GM21717 (cell line): ENCODE results near the gene PRTFDC1.
"Not testable (repeated sequence)": the region's sequence is repeated elsewhere in the genome, so short reads cannot be mapped to it uniquely, and the experiment has no call there.

Experiments used
- ATAC-seq: cut with Tn5 transposase; IDR thresholded peaks from one replicate; pipeline ENCODE4 v1.9.1; 2021; ENCODE audit warnings: mild to moderate bottlenecking, moderate library complexity; ENCODE audit not compliant: unreplicated experiment

Gene PRTFDC1

DNA sequence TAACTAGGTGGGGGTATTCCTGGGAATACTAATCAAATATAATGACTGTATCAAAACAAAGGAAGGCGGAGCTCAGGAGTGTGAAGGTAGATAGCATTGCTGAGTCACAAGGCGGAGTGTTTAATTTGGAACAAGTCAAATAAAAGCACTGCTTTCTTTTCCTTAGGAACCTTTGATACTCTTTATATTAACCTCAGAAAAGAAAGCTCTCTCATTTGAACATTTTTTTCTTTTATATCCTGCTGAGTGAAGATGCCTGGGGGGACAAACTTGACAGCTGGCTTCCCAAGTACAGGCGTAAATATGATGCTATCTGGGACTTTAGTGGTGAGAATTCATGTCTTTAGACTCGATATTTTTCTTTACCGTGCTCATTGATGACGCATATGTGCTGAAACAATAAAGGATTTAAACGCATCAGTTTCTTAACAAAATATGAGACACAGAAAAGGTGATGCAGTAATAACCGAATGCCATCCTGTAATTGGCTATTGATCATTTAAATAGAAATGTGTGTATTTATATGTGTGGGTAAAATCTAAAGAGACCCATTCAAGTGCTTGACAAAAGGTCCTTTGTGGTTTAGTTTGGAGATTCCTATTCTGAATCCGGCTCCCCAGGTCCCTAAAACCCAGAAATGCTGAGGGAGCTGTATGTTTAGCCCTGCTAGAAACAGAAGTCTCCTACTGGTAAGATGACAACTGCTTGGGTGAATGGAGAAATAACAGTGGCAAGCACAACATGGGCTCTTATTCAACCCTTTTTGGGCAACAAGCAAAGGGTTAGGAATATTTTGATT is 102.7 kb downstream of the PRTFDC1 start:
- ATAC-seq: no peak

DNA sequence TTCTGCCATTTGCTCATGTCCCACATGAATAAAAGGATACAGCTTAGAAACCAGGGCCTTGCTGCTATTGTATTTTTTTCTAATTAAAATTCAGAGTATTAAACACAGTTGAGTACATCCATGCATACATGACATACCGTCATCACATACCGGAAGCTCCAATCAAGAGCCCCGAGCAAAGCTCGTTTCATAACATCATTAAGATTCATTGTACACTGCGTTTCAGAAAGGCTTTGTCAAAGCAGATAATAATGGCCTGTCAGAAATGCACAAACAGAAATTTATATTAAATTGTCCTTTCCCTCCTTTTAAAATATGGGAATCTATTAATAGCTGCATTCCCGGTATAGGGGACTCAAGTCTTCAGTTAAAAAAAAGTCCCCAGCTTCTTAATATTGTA is 103.4 kb downstream of the PRTFDC1 start:
- ATAC-seq: no peak

DNA sequence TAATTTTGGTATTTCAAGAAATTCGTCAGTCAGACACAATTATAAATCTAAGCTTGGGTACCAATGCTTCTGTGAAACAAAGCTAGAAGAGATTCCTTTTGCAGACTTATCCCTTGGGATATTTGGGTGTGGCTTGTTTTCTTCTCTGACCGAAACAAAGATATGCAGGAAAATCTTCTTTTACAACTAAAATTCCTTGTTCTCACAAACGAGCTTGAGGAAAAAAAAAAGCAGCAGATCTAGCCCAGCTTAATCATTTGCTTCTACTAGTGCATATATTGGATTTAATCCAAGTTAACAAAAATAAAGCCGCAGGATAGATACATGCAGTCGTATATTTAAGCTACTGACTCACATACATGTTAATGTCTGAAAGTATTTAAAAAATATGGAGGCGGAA is 104.2 kb downstream of the PRTFDC1 start:
- ATAC-seq: no peak

DNA sequence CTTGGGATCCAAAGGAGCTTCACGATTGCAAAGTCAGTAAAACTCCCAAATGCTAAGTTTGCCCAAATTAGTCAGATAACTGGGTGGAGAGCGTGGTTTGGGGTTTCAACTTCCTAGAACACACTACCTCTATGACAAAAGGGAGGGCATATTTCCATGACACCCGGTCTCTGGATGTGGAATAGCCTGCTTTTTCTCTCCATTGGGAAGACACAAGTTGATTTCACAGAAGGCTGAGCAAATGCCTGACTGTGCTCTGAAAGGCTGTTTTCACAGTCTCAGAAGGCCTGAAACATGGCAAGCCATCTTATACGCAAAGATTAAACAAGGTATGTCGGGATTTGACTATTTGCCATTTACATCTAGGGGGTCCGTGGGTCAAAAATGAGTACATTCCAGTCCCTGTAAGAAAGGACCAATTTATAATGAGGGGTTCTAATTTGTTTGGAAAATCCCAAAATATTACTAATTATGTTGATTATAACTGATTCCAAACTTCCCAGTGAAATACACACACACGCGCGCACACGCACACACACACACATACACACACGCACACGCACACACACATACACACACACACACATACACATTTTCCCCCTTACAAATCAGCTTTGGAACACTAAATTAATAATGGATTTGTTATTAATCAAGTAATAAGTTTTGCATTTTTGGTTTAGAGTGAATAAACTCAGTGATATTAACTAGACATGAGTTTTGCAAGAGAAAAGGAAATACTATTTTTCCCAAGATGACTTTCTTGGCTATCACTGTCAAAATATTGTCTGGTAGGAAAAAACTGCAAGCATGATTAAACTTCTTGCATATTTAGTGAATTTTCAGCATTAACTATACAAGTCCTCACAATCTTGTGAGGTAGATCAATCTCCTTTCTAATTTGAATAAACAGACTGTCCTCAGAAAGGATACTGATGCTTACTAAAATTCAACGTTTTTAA is 105.0 kb downstream of the PRTFDC1 start:
- no peak for ATAC-seq

DNA sequence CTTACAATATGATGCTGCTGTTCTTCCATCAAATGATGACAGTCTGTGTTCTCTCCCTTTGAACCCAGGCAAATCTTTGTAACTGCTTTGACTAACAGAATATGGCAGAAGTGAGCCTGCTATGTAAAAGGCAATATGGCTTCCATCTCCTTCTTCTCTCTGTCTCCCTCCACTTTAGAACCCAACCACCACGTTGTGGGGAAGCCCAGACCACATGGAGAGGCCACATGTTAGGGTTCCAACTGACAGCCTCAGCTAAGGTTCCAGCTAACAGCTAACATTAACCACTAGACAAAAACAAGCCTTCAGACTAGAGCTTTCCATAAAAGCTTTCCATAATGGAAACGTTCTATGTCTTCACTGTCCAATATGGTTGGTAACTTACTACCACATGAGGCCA is 107.7 kb downstream of the PRTFDC1 start:
- ATAC-seq: no peak

DNA sequence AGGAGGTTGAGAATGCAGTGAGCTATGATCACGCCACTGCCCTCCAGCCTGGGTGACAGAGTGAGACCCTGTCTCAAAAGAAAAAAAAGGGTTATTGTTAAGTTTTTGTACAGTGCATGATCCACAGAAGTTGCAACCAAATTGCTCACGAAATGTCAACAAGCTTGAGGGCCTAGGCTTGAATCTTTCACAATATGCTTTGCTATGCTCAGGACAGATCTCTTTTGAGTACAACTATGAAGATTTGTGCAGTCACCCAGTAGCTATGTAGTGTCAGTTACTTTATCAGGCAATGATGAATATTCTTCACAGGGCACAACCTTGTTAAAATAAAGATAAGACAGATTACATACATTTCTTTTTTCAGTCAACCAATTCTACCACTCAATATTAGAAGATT is 109.2 kb downstream of the PRTFDC1 start:
- ATAC-seq: no peak

DNA sequence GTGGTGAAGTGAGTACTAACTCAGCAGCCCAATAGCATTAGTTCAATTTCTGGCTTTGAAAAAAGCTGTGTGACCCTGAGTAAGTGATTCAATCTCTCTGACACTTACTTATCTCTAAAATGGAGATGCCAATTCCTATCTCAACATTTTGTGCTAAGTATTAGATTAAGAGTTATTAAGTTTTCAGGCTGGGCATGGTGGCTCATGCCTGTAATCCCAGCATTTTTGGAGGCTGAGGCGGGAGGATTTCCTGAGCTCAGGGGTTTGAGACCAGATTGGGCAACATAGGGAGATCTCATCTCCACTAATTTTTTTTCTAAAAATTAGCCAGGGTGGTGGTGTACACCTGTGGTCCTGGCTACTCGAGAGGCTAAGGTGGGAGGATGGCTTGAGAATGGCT is 109.5 kb downstream of the PRTFDC1 start:
- no peak for ATAC-seq

DNA sequence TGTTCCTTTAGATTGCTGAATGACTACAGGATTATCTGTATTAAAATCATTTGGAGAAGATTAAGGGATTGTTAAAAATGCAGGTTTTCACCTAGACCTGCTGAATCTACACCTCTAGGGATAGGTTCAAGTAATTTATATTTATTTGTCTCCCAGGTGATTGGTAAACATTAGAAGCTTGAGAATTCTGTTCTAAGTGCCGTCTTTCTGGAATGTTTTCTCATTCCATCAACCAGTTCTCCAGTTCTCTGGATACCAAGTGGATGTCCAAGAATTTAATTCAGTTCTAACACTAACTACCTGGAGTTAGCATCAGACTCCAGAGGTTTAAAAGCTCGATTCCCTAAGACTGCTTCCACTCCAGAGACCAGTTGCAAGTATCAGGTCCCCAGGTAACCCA is 110.9 kb downstream of the PRTFDC1 start:
- no peak for ATAC-seq

DNA sequence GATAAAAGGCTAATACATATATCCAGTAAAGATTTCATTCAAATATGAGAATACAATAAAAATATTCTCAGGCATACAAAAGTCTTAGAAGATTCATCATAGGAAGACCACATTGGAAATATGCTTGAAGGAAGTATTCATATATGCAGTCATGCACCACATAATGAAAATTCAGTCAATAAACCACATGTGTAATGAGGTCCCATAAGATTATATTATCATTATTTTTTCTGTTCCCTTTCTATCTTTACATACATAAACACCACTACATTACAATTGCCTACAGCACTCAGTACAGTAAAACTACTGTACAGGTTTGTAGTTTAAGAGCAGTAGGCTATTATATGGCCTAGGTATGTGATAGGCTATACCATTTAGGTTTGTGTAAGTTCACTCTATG is 111.6 kb downstream of the PRTFDC1 start:
- ATAC-seq: no peak

DNA sequence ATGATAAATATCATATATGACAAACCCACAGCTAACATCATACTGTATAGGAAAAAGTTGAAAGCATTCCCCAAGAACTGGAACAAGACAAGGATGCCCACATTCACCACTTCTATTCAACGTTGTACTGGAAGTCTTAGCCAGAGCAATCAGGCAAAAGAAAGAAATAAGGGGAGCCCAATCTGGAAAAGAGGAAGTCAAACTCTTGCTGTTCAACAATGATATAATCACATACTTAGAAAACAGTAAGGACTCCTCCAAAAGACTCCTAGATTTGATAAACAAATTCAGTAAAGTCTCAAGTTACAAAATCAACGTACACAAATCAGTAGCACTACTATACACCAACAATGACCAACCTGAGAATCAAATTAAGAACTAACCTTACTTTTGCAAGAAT is 114.6 kb downstream of the PRTFDC1 start:
- ATAC-seq: not testable (repeated sequence)

DNA sequence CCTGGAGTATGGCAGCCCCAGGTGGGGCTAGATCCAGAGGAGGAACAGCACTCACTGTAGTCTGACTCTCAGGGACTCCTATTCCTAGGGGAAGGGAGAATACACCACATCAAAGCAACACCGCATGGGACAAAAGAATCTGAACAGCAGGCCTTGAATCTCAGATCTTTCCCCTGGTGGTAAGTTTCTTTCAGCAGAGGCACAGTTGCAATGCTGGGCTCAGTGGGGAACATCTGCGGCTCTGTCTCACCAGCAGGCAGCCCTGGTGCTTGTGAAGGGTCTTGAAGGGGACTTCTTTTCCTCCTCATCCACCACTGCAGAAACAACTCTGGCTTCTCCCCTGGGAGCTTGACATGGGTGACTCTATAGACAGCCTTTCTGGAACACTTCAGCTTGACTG is 117.5 kb downstream of the PRTFDC1 start:
- no peak for ATAC-seq

DNA sequence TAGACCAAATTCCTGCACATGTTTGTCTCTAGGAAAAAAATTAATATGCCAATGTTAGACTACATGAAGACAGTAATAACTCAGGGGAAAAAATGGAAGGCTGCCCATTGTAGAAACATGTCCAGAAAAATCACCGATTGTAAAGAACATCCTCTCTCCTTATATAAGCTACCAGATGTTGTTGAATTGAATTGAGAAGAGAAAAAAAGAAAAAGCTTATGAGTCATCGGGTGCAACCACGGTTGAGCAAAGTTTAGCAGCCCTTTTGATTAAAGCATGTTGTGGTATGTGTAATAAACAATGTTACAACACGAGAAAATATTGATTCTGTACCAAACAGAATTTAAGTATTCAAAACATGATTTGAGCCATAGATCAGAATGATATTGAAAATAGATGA is 126.4 kb downstream of the PRTFDC1 start:
- no peak for ATAC-seq

DNA sequence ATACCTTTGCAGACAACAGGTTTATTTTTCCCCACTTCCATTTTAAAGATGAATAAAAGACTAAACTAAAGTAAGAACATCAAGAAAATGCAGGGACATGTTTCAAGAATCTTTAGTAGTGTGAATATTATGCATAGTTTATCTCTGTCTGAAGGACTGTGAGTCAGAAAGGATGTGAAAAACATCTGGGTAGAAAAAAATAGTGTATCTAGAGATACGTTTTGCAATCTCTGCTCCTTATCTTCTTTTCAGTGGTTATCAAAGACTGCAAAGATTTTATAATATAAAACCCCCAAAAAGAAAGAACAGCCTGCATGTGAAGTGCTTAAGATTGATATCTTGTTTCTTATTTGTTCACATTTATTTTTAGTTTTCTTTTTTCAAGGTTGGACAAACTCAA is 126.9 kb downstream of the PRTFDC1 start:
- ATAC-seq: no peak

DNA sequence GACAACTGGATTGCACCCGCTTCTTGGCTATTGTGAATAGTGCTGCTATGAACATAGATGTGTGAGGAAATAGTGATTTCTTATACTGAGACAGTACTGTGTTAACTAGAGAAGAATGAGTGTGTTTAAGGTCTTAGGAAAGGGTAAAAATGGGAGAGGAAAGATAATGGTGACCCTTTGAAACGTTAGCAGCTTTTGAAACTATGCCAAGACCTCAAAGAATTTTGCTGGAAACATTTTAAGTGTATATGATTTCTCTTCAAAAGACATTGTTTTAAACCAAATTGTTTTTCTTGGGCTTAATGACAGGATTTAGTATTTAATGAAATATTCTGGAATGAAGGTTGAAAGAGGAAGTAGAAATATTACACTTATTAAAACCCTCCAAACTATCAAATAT is 127.9 kb downstream of the PRTFDC1 start:
- no peak for ATAC-seq

DNA sequence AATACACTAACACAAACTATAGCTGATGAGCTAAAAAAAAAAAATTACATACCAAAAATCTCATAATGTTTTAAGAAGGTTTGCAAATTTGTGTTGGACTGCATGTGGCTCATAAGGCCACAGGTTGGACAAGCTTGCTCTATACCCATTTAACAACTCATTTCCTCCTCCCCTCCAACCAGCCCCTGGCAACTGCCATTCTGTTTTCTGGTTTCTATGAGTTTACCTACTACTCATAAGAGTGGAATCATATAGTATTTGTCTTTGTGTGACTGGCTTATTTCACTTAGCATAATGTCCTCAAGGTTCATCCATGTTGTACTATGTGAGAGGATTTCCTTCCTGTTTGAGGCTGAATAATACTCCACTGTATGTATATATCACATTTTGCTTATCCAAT is 128.3 kb downstream of the PRTFDC1 start:
- ATAC-seq: no peak

DNA sequence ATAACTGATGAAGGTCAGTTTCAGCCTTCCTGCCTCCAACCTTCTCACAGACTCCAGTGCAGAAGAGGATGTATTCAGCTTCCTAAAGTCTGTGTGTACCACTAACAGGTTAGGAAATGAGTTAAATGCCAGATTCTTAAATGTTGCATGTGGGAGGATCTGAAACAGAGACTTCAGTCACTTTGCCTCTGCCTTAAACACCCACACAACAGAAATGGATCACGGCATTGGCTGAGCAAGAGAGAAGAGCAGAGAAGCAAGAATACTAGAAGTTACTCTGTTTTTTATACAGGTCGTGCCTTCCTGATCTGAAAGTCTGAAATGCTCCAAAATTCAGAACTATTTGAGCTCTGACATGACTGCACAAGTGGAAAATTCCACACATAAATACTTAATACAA is 129.8 kb downstream of the PRTFDC1 start:
- ATAC-seq: peak; percentile 71

DNA sequence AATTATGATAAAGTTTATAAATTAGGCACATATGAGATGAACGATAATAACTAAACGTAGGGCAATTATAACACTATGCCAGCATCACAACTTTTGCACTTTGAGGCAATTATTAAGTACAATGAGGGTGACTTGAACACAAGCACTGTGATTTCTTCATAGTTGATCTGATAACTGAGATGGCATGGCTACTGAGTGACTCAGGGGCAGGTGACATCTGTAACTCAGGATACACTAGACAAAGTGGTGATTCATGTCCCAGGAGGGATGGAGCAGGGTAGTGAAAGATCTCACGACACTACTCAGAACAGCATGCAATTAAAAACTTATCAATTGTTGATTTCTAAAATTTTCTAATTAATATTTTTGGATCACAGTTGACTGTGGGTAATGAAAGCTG is 130.4 kb downstream of the PRTFDC1 start:
- no peak for ATAC-seq

DNA sequence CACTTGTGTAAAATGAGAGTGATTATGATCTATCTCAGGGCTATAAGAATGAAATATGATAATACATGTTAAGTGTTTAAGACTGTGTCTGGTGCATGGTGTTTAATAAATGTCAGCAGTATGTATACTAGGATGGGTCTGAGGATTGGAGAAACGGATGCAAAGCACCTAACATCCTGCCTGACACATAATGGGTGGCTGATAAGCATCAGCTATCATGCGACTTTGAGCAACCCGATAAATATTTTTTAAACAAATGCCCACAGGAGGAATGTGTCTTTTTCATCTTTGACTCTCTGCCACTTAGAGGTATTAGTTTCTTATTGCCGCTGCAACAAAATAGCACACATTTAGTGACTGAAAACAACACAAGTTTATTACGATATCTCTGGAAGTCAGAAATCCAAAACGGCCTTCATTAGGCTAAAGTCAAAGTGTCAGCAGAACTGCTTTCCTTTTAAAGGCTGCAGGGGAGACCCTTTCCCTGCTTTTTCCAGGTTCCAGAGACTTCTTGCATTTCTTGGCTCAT is 135.5 kb downstream of the PRTFDC1 start:
- ATAC-seq: no peak

DNA sequence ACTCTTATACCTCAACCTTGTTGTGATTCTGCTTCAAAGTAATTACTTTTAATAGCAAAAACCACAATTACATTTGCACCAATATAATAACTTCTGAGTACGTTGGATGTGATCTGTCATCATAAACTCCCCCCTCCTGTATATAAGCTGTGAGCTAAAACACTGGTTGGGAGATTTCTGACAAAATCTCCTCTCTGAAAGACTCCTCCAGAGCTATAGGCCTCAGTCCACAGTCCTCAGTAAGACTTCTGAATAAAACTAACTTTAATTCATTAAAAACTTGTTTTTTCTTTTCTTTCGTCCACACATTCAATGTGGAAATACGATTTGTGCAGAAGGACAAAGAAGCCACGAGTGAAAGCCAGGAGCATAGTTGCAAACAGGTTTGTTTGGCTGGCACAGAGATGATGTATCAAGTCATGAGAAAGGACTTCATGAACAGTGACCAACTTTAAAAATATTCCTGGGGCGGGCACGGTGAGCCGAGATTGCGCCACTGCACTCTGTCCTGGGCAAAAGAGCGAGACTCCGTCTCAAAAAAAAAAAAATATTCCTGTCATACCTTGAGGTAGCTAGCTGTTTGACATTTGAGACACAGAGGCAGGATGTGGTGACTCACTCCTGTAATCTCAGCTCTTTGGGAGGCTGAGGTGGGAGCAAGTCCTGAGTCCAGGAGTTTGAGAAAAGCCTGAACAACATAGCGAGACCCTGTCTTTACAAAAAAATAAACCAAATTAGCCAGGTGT is 137.7 kb downstream of the PRTFDC1 start:
- ATAC-seq: no peak

DNA sequence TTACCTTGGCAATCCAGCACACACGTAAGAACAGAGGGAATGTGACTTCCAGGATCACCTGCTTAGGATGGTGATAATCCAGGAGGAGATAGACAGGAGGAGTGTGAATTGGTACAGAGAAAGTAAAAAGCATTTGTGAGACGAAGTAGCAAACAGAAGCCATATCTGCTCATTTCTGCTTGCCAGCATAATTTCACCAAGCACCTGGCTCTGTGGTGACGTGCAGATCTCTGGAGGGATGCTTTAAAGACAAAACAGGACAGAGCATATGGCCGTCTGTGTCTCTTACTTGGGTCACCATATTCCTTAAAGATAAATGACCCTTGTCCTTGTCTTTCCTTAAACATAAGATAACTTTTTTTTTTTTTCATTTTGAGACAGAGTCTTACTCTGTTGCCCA is 138.6 kb downstream of the PRTFDC1 start:
- ATAC-seq: no peak

DNA sequence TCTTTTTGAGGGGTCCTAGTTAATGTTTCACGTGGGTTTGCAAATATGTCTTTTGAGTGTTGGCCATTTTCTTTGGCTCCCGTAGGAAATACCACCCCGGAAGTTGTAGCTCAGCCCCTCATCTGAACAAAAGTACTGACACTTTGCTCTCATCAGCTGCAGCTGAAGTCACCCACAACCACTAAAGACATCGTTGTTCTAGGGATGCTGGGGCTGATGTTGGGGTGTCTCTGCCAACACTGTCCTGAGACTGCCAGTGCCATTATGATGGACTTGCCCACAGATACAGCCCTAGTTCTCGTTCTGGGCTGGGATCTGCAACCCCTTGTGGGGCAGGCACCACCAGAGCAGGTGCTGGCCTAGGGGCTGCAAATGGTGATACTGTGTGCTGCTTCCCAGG is 146.1 kb downstream of the PRTFDC1 start:
- ATAC-seq: no peak
